Measurements from ENCODE around the gene SLC25A11.

Gene SLC25A11

GRCh38 chr17:4949321-4950074 lies 9.7 kb upstream of the SLC25A11 start:
- Histone ChIP-seq H4K20me1 (ENCODE audit: insufficient read depth, low read length) (peaks cover 22% of the 10 kb centered on the region), H3K4me3 (ENCODE audit: low read length) (peak overlapping the region; percentile 99), H3K79me2 (ENCODE audit: low read length) (peaks cover 58% of the 10 kb centered on the region), H3K9me3 (ENCODE audit: insufficient read depth, low read length) (no peaks in the 10 kb centered on the region), H3K4me1 (ENCODE audit: low read length) (peaks cover 32% of the 10 kb centered on the region), H3K4me2 (ENCODE audit: low read length) (peak overlapping the region; percentile 89), H3K9ac (ENCODE audit: low read length) (peak overlapping the region; percentile 100), H3K27me3 (ENCODE audit: low read depth, low read length) (no peaks in the 10 kb centered on the region), H3K36me3 (replicated peaks; ENCODE audit: low read depth, low read length) (peaks cover 34% of the 10 kb centered on the region), H2AFZ (ENCODE audit: low read depth, low read length) (no peak overlapping the region), H3K27ac (ENCODE audit: low read length) (peak overlapping the region; percentile 100)
- TF ChIP-seq CTCF (IDR thresholded peaks at IDR 0.05; ENCODE audit: low read depth, low read length) (no peak), EZH2phosphoT487 (IDR thresholded peaks at IDR 0.05; ENCODE audit: low read depth) (no peak)

- Histone ChIP-seq H3K9ac (ENCODE audit: low read length) (peak overlapping the region; percentile 100), H3K27ac (ENCODE audit: low read length) (peak overlapping the region; percentile 100), H4K20me1 (ENCODE audit: insufficient read depth, low read length) (peaks cover 27% of the 10 kb centered on the region), H3K4me3 (ENCODE audit: low read length) (peak overlapping the region; percentile 99), H3K4me2 (ENCODE audit: low read length) (peak overlapping the region; percentile 84), H2AFZ (ENCODE audit: low read depth, low read length) (no peak overlapping the region), H3K36me3 (replicated peaks; ENCODE audit: low read depth, low read length) (peaks cover 37% of the 10 kb centered on the region), H3K9me3 (ENCODE audit: insufficient read depth, low read length) (no peaks in the 10 kb centered on the region), H3K27me3 (ENCODE audit: low read depth, low read length) (no peaks in the 10 kb centered on the region), H3K79me2 (ENCODE audit: low read length) (peaks cover 64% of the 10 kb centered on the region), H3K4me1 (ENCODE audit: low read length) (peaks cover 38% of the 10 kb centered on the region)
- TF ChIP-seq CTCF (IDR thresholded peaks at IDR 0.05; ENCODE audit: low read depth, low read length) = no peak
- TF ChIP-seq EZH2phosphoT487 (IDR thresholded peaks at IDR 0.05; ENCODE audit: low read depth) = no peak
Observed at GRCh38 chr17:4948931-4949320, 9.1 kb upstream of the SLC25A11 start.

- peaks cover 30% of the 10 kb centered on the region for H4K20me1 ChIP-seq (ENCODE audit: insufficient read depth, low read length)
- TF ChIP-seq CTCF (IDR thresholded peaks at IDR 0.05; ENCODE audit: low read depth, low read length) (no peak), EZH2phosphoT487 (IDR thresholded peaks at IDR 0.05; ENCODE audit: low read depth) (no peak)
- H3K4me3 ChIP-seq (ENCODE audit: low read length) = peak within 1 kb of the TSS; percentile 99
- H3K27me3 ChIP-seq (ENCODE audit: low read depth, low read length) = no peaks in the 10 kb centered on the region
- no peaks in the 10 kb centered on the region for H3K9me3 ChIP-seq (ENCODE audit: insufficient read depth, low read length)
- H3K9ac ChIP-seq (ENCODE audit: low read length) = peak within 1 kb of the TSS; percentile 100
- peak within 1 kb of the TSS; percentile 100 for H3K27ac ChIP-seq (ENCODE audit: low read length)
- H3K79me2 ChIP-seq (ENCODE audit: low read length) = peaks cover 69% of the 10 kb centered on the region
- peaks cover 39% of the 10 kb centered on the region for H3K4me1 ChIP-seq (ENCODE audit: low read length)
- H2AFZ ChIP-seq (ENCODE audit: low read depth, low read length) = no peak within 1 kb of the TSS
- peak within 1 kb of the TSS; percentile 84 for H3K4me2 ChIP-seq (ENCODE audit: low read length)
- peaks cover 40% of the 10 kb centered on the region for H3K36me3 ChIP-seq (replicated peaks; ENCODE audit: low read depth, low read length)
Observed at GRCh38 chr17:4948166-4948930, 8.5 kb upstream of the SLC25A11 start, which contains the start of gene PFN1. TSS of gene PFN1 (minus strand) at chr17:4948530. CDS start at chr17:4948394, 136 bp downstream.

Data from OCI-LY3 (cell line).